ENCODE data around the gene ESYT3.

The ESYT3 gene

GRCh38 chr3:138468451-138468850 is 34.0 kb downstream of the ESYT3 start:
- no peak for TF ChIP-seq CTCF (IDR thresholded peaks at IDR 0.05; ENCODE audit: control insufficient read depth, extremely low read depth, insufficient read depth)
- no peak for DNase-seq (ENCODE audit: low read depth)
- H3K4me3 ChIP-seq (ENCODE audit: low read depth, low read length): no peak overlapping the region

DNA sequence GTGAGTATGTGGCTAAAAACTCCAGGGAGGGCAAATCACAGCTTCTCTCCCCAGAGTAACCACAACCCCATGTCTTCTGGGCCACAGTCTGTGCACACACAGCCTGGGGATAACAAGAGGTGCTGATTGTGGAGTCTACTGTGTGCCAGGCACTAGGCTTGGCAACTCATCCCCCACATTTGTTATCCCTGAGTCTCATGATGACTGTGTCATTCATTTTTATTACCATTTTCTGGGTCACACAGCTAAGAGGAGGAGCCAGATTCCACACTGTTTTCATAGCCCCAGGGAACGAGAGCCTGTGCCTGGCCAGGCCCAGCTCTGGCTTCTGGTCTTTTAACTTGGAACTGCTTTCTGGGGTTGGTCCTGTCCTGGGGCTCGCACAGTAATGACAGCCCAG is 34.5 kb downstream of the ESYT3 start:
- no peak overlapping the region for H3K4me3 ChIP-seq (ENCODE audit: low read depth, low read length)
- no peak for DNase-seq (ENCODE audit: low read depth)
- no peak for TF ChIP-seq CTCF (IDR thresholded peaks at IDR 0.05; ENCODE audit: control insufficient read depth, extremely low read depth, insufficient read depth)

DNA sequence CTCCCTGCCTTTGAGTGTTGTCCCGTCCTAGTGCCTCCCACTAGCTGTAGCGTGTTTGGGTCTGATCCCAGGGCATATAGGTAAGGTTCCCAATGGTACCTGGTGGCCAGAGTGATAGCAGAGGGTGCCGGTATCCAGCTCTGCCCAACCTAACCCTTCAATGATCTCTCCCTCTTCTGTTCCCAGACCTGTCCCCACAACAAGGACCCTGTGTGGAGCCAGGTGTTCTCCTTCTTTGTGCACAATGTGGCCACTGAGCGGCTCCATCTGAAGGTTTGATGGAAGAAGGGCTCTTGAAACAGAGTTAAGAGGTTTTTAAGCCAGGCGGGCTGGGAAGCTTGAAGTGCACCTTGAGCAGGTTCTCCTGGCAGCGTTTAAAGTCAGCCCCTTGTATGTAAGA is 35.5 kb downstream of the ESYT3 start:
- no peak overlapping the region for H3K4me3 ChIP-seq (ENCODE audit: low read depth, low read length)
- DNase-seq (ENCODE audit: low read depth): no peak
- TF ChIP-seq CTCF (IDR thresholded peaks at IDR 0.05; ENCODE audit: control insufficient read depth, extremely low read depth, insufficient read depth): no peak

GRCh38 chr3:138470687-138471086 is 36.3 kb downstream of the ESYT3 start:
- H3K4me3 ChIP-seq (ENCODE audit: low read depth, low read length): no peak overlapping the region
- DNase-seq (ENCODE audit: low read depth): no peak

DNA sequence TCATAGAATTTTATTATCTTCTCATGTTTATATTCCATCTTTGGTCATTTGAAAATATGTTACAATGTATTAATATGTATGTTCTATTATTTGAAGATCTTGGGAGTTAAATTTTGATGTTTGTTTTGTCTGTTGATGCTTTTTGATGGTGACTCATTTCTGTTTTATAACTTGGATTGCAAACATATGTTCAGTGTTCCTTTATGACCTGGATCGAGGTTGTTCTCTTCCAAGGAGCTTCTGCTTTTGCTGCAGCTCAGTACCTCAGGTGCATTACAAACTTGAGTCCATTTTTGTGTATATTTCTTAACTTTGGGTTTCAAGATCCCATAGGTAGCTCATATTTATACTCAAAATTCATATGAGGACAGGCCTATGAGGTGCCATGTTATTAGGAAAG is 37.1 kb downstream of the ESYT3 start:
- TF ChIP-seq CTCF (IDR thresholded peaks at IDR 0.05; ENCODE audit: control insufficient read depth, extremely low read depth, insufficient read depth): no peak
- H3K4me3 ChIP-seq (ENCODE audit: low read depth, low read length): no peak overlapping the region
- DNase-seq (ENCODE audit: low read depth): no peak

More at GRCh38 chr3:138470687-138471086, 36.3 kb downstream of the ESYT3 start:
- TF ChIP-seq CTCF (IDR thresholded peaks at IDR 0.05; ENCODE audit: control insufficient read depth, extremely low read depth, insufficient read depth): no peak

- no peak for DNase-seq (ENCODE audit: low read depth)
- H3K4me3 ChIP-seq (ENCODE audit: low read depth, low read length): no peak overlapping the region
- TF ChIP-seq CTCF (IDR thresholded peaks at IDR 0.05; ENCODE audit: control insufficient read depth, extremely low read depth, insufficient read depth): no peak
These were observed 37.9 kb downstream of the ESYT3 start for GRCh38 chr3:138472141-138472825.

DNA sequence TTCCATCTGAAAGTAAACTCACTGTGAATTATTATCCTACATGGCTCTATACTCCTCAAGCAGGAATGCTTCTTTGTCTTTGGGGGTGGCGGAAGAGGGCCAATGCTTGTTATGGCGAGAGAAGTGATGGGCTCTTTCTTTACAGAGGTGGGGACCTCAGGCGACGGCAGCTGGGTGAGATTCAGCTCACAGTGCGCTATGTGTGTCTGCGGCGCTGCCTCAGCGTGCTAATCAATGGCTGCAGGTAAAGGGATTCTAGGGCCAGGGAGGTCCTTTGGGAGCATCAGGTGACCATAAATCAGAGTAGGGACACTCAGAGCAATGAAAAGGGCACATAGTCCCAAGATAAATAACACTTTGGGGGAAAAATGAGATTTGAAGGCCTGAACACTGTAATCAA is 39.0 kb downstream of the ESYT3 start:
- TF ChIP-seq CTCF (IDR thresholded peaks at IDR 0.05; ENCODE audit: control insufficient read depth, extremely low read depth, insufficient read depth): no peak
- DNase-seq (ENCODE audit: low read depth): no peak

More for the DNA sequence above, 39.0 kb downstream of the ESYT3 start:
- no peak overlapping the region for H3K4me3 ChIP-seq (ENCODE audit: low read depth, low read length)

Measured in LNCaP clone FGC (cell line).